Fibroblast of villous mesenchyme (primary cell): ENCODE results near the gene ANXA6. TPM values are rescaled to one million over a fixed set of nuclear protein-coding genes. Genes with fewer than 3 reads are reported as not detected.
A peak's percentile ranks its signal among the peaks of the same experiment; 100 is the strongest.
"Not testable (repeated sequence)": the region's sequence is repeated elsewhere in the genome, so short reads cannot be mapped to it uniquely, and the experiment has no call there.

ENCODE experiments used
- DNase-seq: peaks from one replicate; pipeline ENCODE4 v3.0.0-alpha.2; 2010; ENCODE audit warnings: low read depth
- H3K4me3 ChIP-seq: 2 replicates; pipeline ENCODE4 v1.5.1; 2011; ENCODE audit warnings: low read depth, mild to moderate bottlenecking, low read length
- total RNA-seq: library from RNA; depleted of rRNA; stranded (reverse); fragments of >200 nt; gene quantifications from 2 replicates; pipeline ENCODE4 v1.2.3, GENCODE V29; 2012
- TF ChIP-seq, protein P1 (sequence below): IDR thresholded peaks from 2 replicates; pipeline ENCODE4 v1.5.1; 2012; ENCODE audit warnings: low read depth, mild to moderate bottlenecking, low read length; ENCODE audit not compliant: insufficient read depth

The ANXA6 gene
- total RNA-seq, 1 donor, result 537 TPM

DNA sequence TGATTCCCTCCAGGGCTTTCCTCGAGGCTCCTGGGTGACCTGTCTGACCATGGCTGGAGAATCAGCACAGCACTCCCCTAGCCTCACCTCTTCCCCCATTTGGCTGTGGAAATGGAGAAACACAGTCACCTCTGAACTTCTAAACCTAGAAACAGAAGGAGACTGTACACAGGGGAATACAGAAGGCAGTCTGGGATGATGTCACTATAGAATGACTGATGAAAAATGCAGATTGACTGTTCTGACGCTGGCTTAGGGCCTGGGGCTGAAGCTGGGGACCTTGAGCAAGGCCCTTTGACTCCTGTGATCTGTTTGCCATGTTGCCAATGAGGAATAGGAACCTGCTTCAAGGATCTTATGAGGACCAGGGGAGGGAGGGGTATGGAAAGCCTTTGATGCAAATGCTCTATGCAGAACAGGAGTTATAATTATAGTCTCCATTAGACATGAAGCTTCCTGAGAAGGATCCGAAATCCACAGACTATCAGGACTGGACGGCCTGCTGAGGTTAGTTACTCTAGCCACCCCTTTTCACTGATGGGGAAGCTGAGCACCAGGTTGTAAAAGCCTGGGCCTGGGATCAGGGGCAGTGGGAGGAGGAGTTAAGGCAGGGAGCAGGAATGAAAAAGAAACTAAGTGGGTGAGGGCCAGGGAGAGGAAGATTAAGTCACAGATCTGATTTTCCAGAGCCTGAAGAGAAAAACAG is 24.4 kb upstream of the ANXA6 start:
- no peak for DNase-seq
- TF ChIP-seq, protein P1, sequence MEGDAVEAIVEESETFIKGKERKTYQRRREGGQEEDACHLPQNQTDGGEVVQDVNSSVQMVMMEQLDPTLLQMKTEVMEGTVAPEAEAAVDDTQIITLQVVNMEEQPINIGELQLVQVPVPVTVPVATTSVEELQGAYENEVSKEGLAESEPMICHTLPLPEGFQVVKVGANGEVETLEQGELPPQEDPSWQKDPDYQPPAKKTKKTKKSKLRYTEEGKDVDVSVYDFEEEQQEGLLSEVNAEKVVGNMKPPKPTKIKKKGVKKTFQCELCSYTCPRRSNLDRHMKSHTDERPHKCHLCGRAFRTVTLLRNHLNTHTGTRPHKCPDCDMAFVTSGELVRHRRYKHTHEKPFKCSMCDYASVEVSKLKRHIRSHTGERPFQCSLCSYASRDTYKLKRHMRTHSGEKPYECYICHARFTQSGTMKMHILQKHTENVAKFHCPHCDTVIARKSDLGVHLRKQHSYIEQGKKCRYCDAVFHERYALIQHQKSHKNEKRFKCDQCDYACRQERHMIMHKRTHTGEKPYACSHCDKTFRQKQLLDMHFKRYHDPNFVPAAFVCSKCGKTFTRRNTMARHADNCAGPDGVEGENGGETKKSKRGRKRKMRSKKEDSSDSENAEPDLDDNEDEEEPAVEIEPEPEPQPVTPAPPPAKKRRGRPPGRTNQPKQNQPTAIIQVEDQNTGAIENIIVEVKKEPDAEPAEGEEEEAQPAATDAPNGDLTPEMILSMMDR, result no peak
- H3K4me3 ChIP-seq, result no peak overlapping the region

DNA sequence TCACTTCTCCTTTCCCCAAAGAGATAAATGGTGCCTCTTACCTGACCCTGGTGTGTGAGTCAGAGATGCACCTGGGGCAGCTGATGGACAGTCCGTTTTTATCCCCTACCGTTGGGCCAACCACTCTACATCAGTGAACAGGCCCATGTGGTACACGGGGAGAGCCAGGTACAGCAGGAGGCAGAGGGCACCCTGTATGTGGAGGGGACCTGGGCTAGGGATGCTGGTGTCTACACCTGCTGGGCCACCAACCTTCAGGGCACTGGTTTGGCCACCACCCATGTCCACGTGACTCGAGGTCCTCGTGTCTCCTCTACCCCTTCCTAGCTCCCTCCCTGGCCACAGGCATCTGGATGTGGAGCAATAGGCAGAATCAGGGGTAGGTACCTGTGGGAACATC is 22.7 kb upstream of the ANXA6 start:
- DNase-seq, result no peak
- H3K4me3 ChIP-seq, result no peak overlapping the region
- TF ChIP-seq, protein P1, result no peak

DNA sequence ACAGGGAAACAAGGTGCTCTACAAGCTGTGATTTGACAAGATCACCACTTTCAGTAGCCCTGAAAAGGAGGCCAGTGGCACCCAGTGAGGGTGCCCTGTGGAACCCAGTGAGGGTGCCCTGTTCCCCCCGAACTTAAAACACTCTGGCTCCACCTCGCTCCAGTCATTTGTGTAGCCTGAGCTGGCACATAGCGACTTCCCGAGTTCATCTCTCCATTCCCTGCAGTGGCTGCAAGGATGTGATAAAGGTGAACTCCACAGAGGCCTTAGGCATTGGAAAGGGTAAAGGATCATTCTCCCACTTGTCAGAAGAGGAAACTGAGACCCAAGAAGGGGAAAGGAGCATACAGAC is 21.9 kb upstream of the ANXA6 start:
- DNase-seq, result no peak
- TF ChIP-seq, protein P1, result no peak
- H3K4me3 ChIP-seq, result no peak overlapping the region

DNA sequence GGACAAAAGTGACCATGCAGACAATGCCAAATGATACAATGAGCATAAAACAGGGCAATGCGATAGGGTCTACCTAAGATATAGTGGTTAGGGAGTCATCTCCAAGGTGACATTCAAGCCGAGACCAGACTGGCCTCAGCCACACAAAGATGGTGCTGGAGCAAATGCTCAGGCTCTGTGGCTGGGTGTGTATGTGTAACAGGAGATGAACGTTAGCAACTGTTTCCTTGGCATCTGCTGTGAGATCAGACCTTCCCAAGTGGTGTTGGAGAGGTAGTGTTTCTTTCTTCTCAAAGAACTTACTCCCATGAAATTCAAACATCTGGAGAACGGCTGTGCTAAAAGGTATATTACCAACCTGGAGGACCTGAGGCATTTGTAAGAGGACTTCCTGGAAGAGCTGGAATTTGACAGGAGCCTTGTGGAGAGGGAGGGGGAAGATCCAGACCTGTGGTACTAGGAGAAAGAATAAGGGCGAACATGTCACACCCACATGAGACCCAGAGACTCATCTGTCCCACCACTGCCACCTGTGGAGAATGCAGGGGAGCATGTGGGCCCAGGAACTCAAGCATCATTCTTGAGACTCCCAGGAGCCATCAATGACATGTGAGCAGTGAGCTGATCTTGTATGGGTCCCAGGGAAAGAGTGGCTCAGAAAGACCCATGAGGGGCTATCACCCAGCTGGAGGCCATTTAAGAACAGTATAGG is 21.4 kb upstream of the ANXA6 start:
- H3K4me3 ChIP-seq, result no peak overlapping the region
- TF ChIP-seq, protein P1, result no peak
- DNase-seq, result no peak

DNA sequence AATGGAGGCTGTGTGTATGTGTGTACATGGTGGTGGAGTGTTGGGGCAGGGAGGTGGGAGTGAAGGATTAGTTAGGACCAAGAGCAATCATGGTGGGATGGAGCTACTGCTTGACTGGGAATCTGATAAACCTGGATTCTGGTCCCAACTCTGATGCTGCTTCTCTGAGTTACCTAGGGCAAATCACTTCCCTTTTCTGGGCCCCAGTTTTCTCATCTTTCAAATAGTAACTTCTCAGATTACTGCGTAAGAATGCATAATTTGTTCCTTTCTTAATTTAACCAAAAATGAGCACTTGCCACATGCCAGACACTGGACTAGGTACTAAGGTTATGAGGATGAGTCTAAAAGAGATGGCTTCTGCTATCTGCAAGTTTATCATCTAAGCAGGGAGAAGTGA is 20.8 kb upstream of the ANXA6 start:
- no peak overlapping the region for H3K4me3 ChIP-seq
- TF ChIP-seq, protein P1, result no peak
- DNase-seq, result no peak

DNA sequence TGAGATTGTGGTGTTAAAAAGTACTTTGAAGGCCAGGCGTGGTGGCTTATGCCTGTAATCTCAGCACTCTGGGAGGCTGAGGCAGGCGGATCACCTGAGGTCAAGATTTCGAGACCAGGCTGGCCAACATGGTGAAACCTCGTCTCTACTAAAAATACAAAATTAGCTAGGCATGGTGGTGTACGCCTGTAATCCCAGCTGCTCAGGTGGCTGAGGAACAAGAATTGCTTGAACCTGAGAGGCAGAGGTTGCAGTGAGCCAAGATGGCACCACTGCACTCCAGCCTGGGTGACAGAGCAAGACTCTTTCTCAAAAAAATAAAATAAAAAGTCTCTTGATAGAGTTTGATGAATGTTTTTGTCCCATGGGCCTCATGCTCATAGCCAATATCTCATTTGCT is 18.7 kb upstream of the ANXA6 start:
- H3K4me3 ChIP-seq, DNase-seq: not testable (repeated sequence)

DNA sequence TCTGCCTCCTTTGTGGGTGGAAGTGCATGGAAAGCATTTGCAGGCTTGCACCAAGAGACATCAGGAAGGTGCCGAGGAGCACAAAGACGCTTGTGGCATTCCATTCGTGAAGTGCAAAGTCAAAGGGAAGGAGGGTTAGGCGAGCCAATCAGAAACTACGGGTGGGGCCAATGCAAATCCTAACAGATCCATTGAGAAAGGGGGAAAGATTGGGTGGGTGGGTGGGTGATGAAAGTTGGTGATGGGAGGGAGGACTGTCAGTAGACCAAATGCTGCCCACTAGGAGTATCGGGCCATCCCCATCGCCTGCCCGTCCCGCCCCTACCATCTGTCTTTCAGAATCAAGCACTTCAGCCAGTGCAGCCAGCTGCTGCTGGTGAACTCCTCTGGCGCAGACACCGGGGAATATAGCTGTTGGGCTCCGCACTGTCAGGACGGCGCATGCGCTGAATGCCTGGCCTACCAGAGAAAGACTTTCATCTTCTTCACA is 17.1 kb upstream of the ANXA6 start:
- peak; percentile 52 for DNase-seq
- TF ChIP-seq, protein P1, result no peak
- H3K4me3 ChIP-seq, result peak overlapping the region; percentile 49
